ENCODE results near the gene SEMA4B.

SEMA4B gene

DNA sequence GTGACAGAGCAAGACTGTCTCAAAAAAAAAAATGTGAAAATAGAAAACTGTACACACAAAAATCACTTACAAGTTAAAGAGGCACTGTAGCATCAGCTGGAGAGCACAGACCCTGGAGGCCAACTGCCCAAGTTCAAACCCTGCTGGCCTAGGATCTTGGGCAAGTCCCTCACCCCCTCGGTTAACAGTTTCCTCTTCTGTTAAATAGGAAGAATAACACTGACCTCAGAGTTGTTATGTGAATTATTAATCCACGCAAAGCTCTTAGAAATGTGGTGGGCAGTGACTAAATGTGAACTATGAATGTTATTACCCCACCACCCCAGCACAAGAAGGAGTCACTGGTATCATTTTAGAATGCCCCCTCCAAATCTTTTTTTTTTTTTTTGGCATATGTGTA lies 21.4 kb downstream of the SEMA4B start:
- no peaks in the 10 kb centered on the region for H3K27me3 ChIP-seq (ENCODE audit: control insufficient read depth, low read length)
- no peak overlapping the region for H3K4me2 ChIP-seq (ENCODE audit: low read length)
- no peaks in the 10 kb centered on the region for H3K9me3 ChIP-seq (ENCODE audit: control insufficient read depth, insufficient read depth, low read length)
- H4K20me1 ChIP-seq (ENCODE audit: control insufficient read depth, insufficient read depth, low read depth, low read length) = no peaks in the 10 kb centered on the region
- TF ChIP-seq EZH2phosphoT487 (IDR thresholded peaks at IDR 0.05; ENCODE audit: borderline replicate concordance, low read length) = no peak
- TF ChIP-seq, protein P1, sequence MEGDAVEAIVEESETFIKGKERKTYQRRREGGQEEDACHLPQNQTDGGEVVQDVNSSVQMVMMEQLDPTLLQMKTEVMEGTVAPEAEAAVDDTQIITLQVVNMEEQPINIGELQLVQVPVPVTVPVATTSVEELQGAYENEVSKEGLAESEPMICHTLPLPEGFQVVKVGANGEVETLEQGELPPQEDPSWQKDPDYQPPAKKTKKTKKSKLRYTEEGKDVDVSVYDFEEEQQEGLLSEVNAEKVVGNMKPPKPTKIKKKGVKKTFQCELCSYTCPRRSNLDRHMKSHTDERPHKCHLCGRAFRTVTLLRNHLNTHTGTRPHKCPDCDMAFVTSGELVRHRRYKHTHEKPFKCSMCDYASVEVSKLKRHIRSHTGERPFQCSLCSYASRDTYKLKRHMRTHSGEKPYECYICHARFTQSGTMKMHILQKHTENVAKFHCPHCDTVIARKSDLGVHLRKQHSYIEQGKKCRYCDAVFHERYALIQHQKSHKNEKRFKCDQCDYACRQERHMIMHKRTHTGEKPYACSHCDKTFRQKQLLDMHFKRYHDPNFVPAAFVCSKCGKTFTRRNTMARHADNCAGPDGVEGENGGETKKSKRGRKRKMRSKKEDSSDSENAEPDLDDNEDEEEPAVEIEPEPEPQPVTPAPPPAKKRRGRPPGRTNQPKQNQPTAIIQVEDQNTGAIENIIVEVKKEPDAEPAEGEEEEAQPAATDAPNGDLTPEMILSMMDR (IDR thresholded peaks at IDR 0.05; ENCODE audit: low read depth, low read length, poor library complexity, severe bottlenecking) = no peak
- no peaks in the 10 kb centered on the region for H3F3A ChIP-seq (ENCODE audit: control insufficient read depth, insufficient read depth)
- peaks cover 4% of the 10 kb centered on the region; the same call in 1 of the 2 replicates for H3K36me3 ChIP-seq (ENCODE audit: control insufficient read depth, low read length)
- H3K9me2 ChIP-seq (replicated peaks; ENCODE audit: control insufficient read depth, low read length) = no peaks in the 10 kb centered on the region
- H3K4me1 ChIP-seq (ENCODE audit: control insufficient read depth, low read length) = peaks cover 16% of the 10 kb centered on the region
- no peaks in the 10 kb centered on the region for H3K79me2 ChIP-seq (ENCODE audit: control insufficient read depth, low read length)
- H3K4me3 ChIP-seq (ENCODE audit: low read length) = no peak overlapping the region
- H3K27ac ChIP-seq (ENCODE audit: low read depth, low read length) = no peak overlapping the region

DNA sequence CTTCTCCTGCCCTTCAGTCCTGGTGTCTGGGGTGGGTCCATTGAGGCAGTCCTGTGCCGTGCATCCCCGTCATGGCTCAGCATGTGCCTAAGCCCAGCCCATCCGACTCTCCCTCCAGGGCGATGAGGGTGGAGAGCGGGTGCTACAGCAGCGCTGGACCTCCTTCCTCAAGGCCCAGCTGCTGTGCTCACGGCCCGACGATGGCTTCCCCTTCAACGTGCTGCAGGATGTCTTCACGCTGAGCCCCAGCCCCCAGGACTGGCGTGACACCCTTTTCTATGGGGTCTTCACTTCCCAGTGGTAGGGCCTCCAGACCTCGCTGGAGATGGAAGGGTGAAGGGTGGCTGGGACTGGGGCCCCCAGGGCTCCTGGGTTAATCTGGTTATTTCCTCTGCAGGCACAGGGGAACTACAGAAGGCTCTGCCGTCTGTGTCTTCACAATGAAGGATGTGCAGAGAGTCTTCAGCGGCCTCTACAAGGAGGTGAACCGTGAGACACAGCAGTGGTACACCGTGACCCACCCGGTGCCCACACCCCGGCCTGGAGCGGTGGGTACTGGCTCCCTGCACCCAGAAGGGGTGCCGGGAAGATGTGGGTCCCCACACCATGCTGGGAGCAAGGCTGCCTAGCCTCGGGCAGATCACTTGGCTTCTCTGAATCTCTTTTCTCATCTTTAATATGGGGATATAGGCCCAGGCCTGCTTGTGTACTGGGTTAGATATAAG lies 22.5 kb downstream of the SEMA4B start:
- H3K4me1 ChIP-seq (ENCODE audit: control insufficient read depth, low read length) = peaks cover 16% of the 10 kb centered on the region

DNA sequence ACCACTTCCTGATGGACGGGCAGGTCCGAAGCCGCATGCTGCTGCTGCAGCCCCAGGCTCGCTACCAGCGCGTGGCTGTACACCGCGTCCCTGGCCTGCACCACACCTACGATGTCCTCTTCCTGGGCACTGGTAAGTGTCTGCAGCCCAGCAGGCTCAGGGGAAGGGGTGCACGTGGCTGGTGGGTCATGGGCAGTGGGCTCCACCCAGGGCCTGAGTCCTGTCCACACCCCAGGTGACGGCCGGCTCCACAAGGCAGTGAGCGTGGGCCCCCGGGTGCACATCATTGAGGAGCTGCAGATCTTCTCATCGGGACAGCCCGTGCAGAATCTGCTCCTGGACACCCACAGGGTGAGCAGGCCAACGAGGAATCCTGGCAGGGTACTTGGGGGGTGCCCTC lies 23.9 kb downstream of the SEMA4B start:
- no peaks in the 10 kb centered on the region for H3K9me3 ChIP-seq (ENCODE audit: control insufficient read depth, insufficient read depth, low read length)
- no peaks in the 10 kb centered on the region for H3K27me3 ChIP-seq (ENCODE audit: control insufficient read depth, low read length)
- TF ChIP-seq, protein P1 (IDR thresholded peaks at IDR 0.05; ENCODE audit: low read depth, low read length, poor library complexity, severe bottlenecking) = no peak
- TF ChIP-seq EZH2phosphoT487 (IDR thresholded peaks at IDR 0.05; ENCODE audit: borderline replicate concordance, low read length) = no peak
- H3K4me2 ChIP-seq (ENCODE audit: low read length) = no peak overlapping the region
- H3K4me1 ChIP-seq (ENCODE audit: control insufficient read depth, low read length) = peaks cover 7% of the 10 kb centered on the region
- H3K79me2 ChIP-seq (ENCODE audit: control insufficient read depth, low read length) = no peaks in the 10 kb centered on the region
- no peaks in the 10 kb centered on the region for H4K20me1 ChIP-seq (ENCODE audit: control insufficient read depth, insufficient read depth, low read depth, low read length)
- no peaks in the 10 kb centered on the region for H3K9me2 ChIP-seq (replicated peaks; ENCODE audit: control insufficient read depth, low read length)
- no peaks in the 10 kb centered on the region for H3F3A ChIP-seq (ENCODE audit: control insufficient read depth, insufficient read depth)
- H3K36me3 ChIP-seq (ENCODE audit: control insufficient read depth, low read length) = peaks cover 21% of the 10 kb centered on the region
- no peak overlapping the region for H3K27ac ChIP-seq (ENCODE audit: low read depth, low read length)
- H3K4me3 ChIP-seq (ENCODE audit: low read length) = no peak overlapping the region

More for the DNA sequence above, 22.5 kb downstream of the SEMA4B start:
- Histone ChIP-seq H3K9me2 (replicated peaks; ENCODE audit: control insufficient read depth, low read length) (no peaks in the 10 kb centered on the region), H4K20me1 (ENCODE audit: control insufficient read depth, insufficient read depth, low read depth, low read length) (no peaks in the 10 kb centered on the region), H3K9me3 (ENCODE audit: control insufficient read depth, insufficient read depth, low read length) (no peaks in the 10 kb centered on the region), H3F3A (ENCODE audit: control insufficient read depth, insufficient read depth) (no peaks in the 10 kb centered on the region), H3K79me2 (ENCODE audit: control insufficient read depth, low read length) (no peaks in the 10 kb centered on the region), H3K27me3 (ENCODE audit: control insufficient read depth, low read length) (no peaks in the 10 kb centered on the region), H3K36me3 (ENCODE audit: control insufficient read depth, low read length) (peaks cover 7% of the 10 kb centered on the region), H3K4me3 (ENCODE audit: low read length) (no peak overlapping the region), H3K4me2 (ENCODE audit: low read length) (no peak overlapping the region), H3K27ac (ENCODE audit: low read depth, low read length) (no peak overlapping the region)
- TF ChIP-seq EZH2phosphoT487 (IDR thresholded peaks at IDR 0.05; ENCODE audit: borderline replicate concordance, low read length) = no peak
- TF ChIP-seq, protein P1 (IDR thresholded peaks at IDR 0.05; ENCODE audit: low read depth, low read length, poor library complexity, severe bottlenecking) = no peak
